K562 (cell line): ENCODE measurements around the gene DNAJB7. TPM values are rescaled to one million over a fixed set of nuclear protein-coding genes. Genes with fewer than 3 reads are reported as not detected.

Source experiments
- CSDE1 ChIP-seq, 2 experiments: fragments of 450-650 bp; IDR thresholded peaks; 2 replicates each; pipeline ENCODE4 v1.6.1; 2016; ENCODE audit warnings: mild to moderate bottlenecking in 1 of 2
- CTCFL ChIP-seq: IDR thresholded peaks from 2 replicates; pipeline ENCODE4 v1.6.1; 2011; ENCODE audit warnings: borderline replicate concordance, low read depth, mild to moderate bottlenecking, moderate library complexity, low read length; ENCODE audit not compliant: insufficient read depth, poor library complexity, severe bottlenecking
- FOXP1 ChIP-seq: sonication (generic); formaldehyde crosslinking; IDR thresholded peaks from 2 replicates; pipeline ENCODE4 v1.8.0; 2022; ENCODE audit warnings: mild to moderate bottlenecking, missing genetic modification reagents
- GATA2 ChIP-seq: sonication (generic); formaldehyde crosslinking; IDR thresholded peaks from 2 replicates; pipeline ENCODE4 v1.4.0; 2020; ENCODE audit warnings: mild to moderate bottlenecking, missing genetic modification reagents
- GTF2B ChIP-seq: IDR thresholded peaks from 2 replicates; pipeline ENCODE4 v1.6.1; 2011; ENCODE audit not compliant: insufficient read length; ENCODE audit errors: extremely low read depth
- HCFC1 ChIP-seq: IDR thresholded peaks from 2 replicates; pipeline ENCODE4 v1.6.1; 2012; ENCODE audit warnings: low read depth, low read length, improper control_type of control experiment
- HDAC1 ChIP-seq, 2 experiments: fragments of 450-650 bp; IDR thresholded peaks; 2 replicates each; pipeline ENCODE4 v1.6.1; 2016 to 2017; ENCODE audit warnings: inconsistent platforms in 1 of 2, mild to moderate bottlenecking in 1 of 2, moderate library complexity in 1 of 2
- HDAC8 ChIP-seq: fragments of 450-650 bp; IDR thresholded peaks from 2 replicates; pipeline ENCODE4 v1.6.1; 2016; ENCODE audit warnings: mild to moderate bottlenecking, missing genetic modification characterization, moderate library complexity, missing compliant biosample characterization
- ILF3 ChIP-seq: fragments of 450-650 bp; IDR thresholded peaks from 2 replicates; pipeline ENCODE4 v1.6.1; 2018; ENCODE audit warnings: antibody characterized with exemption, mild to moderate bottlenecking, moderate library complexity, borderline replicate concordance
- ILK ChIP-seq: fragments of 450-650 bp; IDR thresholded peaks from 2 replicates; pipeline ENCODE4 v1.6.1; 2016; ENCODE audit warnings: missing genetic modification characterization, low read depth, mild to moderate bottlenecking, missing compliant biosample characterization, moderate library complexity, borderline replicate concordance
- KHSRP ChIP-seq: fragments of 450-650 bp; IDR thresholded peaks from 2 replicates; pipeline ENCODE4 v1.6.1; 2017
- MAFK ChIP-seq: IDR thresholded peaks from 2 replicates; pipeline ENCODE4 v1.6.1; 2011; ENCODE audit warnings: low read length, improper control_type of control experiment
- MNT ChIP-seq, 2 experiments: fragments of 450-650 bp; conservative IDR thresholded peaks; 2 replicates each; pipeline ENCODE4 v1.6.1; 2017; ENCODE audit warnings: mild to moderate bottlenecking in 2 of 2, moderate library complexity in 2 of 2
- MTA2 ChIP-seq: fragments of 450-650 bp; IDR thresholded peaks from 2 replicates; pipeline ENCODE4 v1.6.1; 2016; ENCODE audit warnings: low read depth
- NR2C1 ChIP-seq, 2 experiments: fragments of 450-650 bp; IDR thresholded peaks; 2 replicates each; pipeline ENCODE4 v1.6.1; 2017; ENCODE audit warnings: mild to moderate bottlenecking in 2 of 2, antibody characterized with exemption in 1 of 2, inconsistent platforms in 1 of 2, missing compliant biosample characterization in 1 of 2, missing genetic modification characterization in 1 of 2
- NR2F6 ChIP-seq: fragments of 450-650 bp; formaldehyde crosslinking; IDR thresholded peaks from 2 replicates; pipeline ENCODE4 v1.4.0; 2020; ENCODE audit warnings: mild to moderate bottlenecking
- POLR2A ChIP-seq: fragments of 450-650 bp; conservative IDR thresholded peaks from 2 replicates; pipeline ENCODE4 v1.6.1; 2016
- SMARCC2 ChIP-seq: fragments of 450-650 bp; IDR thresholded peaks from 2 replicates; pipeline ENCODE4 v1.6.1; 2017; ENCODE audit warnings: antibody characterized with exemption, moderate library complexity, mild to moderate bottlenecking, low read depth
- SMARCE1 ChIP-seq: fragments of 450-650 bp; IDR thresholded peaks from 2 replicates; pipeline ENCODE4 v1.7.1; 2016; ENCODE audit warnings: mild to moderate bottlenecking
- SNIP1 ChIP-seq: fragments of 450-650 bp; IDR thresholded peaks from 2 replicates; pipeline ENCODE4 v1.7.1; 2017; ENCODE audit warnings: low read depth, mild to moderate bottlenecking
- SRSF7 ChIP-seq: fragments of 200-400 bp; formaldehyde crosslinking; optimal IDR thresholded peaks from 2 replicates; pipeline ENCODE3; 2017; ENCODE audit warnings: mild to moderate bottlenecking, low read depth, low read length
- STAT5A ChIP-seq: IDR thresholded peaks from 2 replicates; pipeline ENCODE4 v1.6.1; 2012; ENCODE audit warnings: low read length, inconsistent platforms, borderline replicate concordance
- ZBTB1 ChIP-seq: sonication (generic); formaldehyde crosslinking; IDR thresholded peaks from 2 replicates; pipeline ENCODE4 v1.8.1; 2023; ENCODE audit warnings: missing genetic modification reagents, low read depth, mild to moderate bottlenecking, borderline replicate concordance
- ZFP30 ChIP-seq: fragments of 250-450 bp; sonication (Bioruptor Pico); IDR thresholded peaks from 2 replicates; pipeline ENCODE4 v1.8.0; 2022; ENCODE audit warnings: moderate library complexity, mild to moderate bottlenecking, inconsistent platforms, borderline replicate concordance
- ZNF3 ChIP-seq: fragments of 250-450 bp; sonication (Bioruptor Pico); IDR thresholded peaks from 2 replicates; pipeline ENCODE4 v1.5.0; 2021; ENCODE audit warnings: mild to moderate bottlenecking, moderate library complexity
- ZNF445 ChIP-seq: fragments of 250-450 bp; sonication (Bioruptor Pico); IDR thresholded peaks from 2 replicates; pipeline ENCODE4 v1.4.0; 2020; ENCODE audit warnings: low read depth, mild to moderate bottlenecking, moderate library complexity
- ZNF785 ChIP-seq: fragments of 250-450 bp; sonication (Bioruptor Pico); IDR thresholded peaks from 2 replicates; pipeline ENCODE4 v1.4.0; 2020; ENCODE audit warnings: mild to moderate bottlenecking
- polyA plus RNA-seq, 8 experiments: library from polyadenylated mRNA; depleted of rRNA in 4 of 8; stranded (reverse) in 5 of 8; unstranded in 3 of 8; fragments of >200 nt; fragmentation: Nextera tagmentation in 2 of 8; fragmentation: Illumina TruSeq in 1 of 8; extraction: Ambion mirVana in 2 of 8; extraction: Trizol in 1 of 8; gene quantifications; 2 replicates each; pipeline versions ENCODE4 v1.2.1 to v1.2.3, GENCODE V29; 2011 to 2014; ENCODE audit warnings: inconsistent platforms in 1 of 8, missing spikeins in 1 of 8
- total RNA-seq, 7 experiments: library from RNA; depleted of rRNA in 6 of 7; stranded (reverse); fragments of >200 nt in 6 of 7; fragmentation: Illumina TruSeq in 2 of 7; extraction: Trizol in 2 of 7; gene quantifications; 2 replicates each; pipeline versions ENCODE4 v1.2.1 to v1.2.3, GENCODE V29; 2011 to 2021; ENCODE audit warnings: low replicate concordance in 1 of 7

Gene DNAJB7
- total and polyA plus RNA-seq, 9 of the 15 experiments (the other 6 are each of a cell fraction or from before 2014, with no cell fraction given), result 0.13 to 0.21 TPM; not detected in 7

- TF ChIP-seq MTA2 (no peak), POLR2A (peak; percentile 77), CTCFL (no peak), GATA2 (CRISPR knock-in tag) (no peak), SMARCE1 (no peak), NR2F6 (CRISPR knock-in tag) (no peak), CSDE1 (IDR thresholded peaks at IDR 0.05) (no peak), MAFK (no peak), ZNF445 (CRISPR knock-in tag) (no peak), ILK (tag) (no peak), SRSF7 (no peak), MNT (conservative IDR thresholded peaks at IDR 0.05) (peak; percentile 52 to 78; a peak in 3 of 4 replicates), SMARCC2 (no peak), ZFP30 (CRISPR knock-in tag) (no peak), HDAC1 (IDR thresholded peaks at IDR 0.05) (peak in 1 of 2 experiments; percentile 76; a peak in 2 of 4 replicates), ZBTB1 (CRISPR knock-in tag) (no peak), HCFC1 (peak; percentile 80), STAT5A (no peak), KHSRP (peak; percentile 73), NR2C1 (IDR thresholded peaks at IDR 0.05) (no peak), NR2C1 (tag; IDR thresholded peaks at IDR 0.05) (no peak), ZNF3 (no peak), ZNF785 (no peak), FOXP1 (CRISPR knock-in tag) (no peak), GTF2B (no peak), SNIP1 (no peak), ILF3 (no peak), HDAC8 (tag) (no peak)
Observed at GRCh38 chr22:40856513-40857308, 5.2 kb downstream of the DNAJB7 start, which contains the start of the genes ST13 and XPNPEP3 (continued).
